Measurements from ENCODE around the gene ADTRP. TPM values are rescaled to one million over a fixed set of nuclear protein-coding genes. Genes with fewer than 3 reads are reported as not detected.

The ADTRP gene
- total RNA-seq, 1 experiment from 2014 or later, result 1.4 TPM

DNA sequence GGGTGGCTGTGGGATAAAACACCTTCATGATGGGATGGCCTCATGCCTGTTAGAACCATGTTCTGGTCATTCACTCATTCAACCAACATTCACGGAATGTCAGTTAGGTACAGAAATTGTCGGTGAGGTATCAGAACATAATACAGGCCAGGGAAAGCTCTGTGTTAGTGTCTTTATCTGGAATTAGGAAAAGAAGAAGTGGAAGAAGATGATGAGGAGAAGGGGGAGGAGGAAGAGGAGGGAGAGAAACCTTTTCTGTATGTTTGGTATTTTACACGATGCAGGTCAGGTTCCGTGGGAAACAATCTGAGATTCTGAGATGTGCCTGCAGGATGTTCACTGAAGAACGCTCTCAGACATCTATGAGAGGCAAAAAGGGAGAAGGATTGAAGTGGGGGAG lies 5.6 kb downstream of the ADTRP start:
- DNase-seq (ENCODE audit: low read depth), result no peak

DNA sequence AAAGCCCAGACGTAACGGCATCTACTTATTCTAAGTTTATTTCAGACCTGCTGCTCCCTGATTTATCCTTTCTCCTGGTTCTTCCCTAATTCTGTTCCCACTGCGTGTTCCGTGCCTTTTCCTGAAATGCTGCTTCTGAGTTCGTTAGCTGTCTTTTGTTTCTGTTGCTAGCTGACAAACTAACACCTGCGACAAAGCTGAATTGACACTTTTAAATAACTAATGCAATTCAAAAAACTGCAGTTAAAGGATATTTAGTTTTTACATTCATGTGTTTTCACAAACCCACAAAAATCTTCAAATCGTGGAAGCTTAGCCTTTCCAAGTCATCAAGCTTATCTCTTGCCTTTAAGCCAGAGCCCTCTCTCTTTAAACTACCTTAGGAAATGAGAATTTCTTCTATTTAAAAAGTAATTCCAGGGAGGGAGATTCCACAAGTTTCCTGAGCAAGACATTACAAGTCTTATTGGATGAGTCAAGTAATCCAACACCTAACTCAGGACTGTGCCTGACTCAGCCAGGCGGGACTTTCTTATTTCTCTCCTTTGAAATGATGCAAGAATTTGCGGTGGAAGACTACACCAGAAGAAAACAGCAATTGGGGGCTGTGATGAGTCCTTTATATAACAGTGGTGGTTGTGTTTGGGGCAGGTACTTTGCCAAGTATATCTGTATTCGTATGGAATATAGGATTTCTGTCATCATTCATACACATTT lies 6.3 kb downstream of the ADTRP start:
- DNase-seq (ENCODE audit: low read depth), result peak; percentile 98

DNA sequence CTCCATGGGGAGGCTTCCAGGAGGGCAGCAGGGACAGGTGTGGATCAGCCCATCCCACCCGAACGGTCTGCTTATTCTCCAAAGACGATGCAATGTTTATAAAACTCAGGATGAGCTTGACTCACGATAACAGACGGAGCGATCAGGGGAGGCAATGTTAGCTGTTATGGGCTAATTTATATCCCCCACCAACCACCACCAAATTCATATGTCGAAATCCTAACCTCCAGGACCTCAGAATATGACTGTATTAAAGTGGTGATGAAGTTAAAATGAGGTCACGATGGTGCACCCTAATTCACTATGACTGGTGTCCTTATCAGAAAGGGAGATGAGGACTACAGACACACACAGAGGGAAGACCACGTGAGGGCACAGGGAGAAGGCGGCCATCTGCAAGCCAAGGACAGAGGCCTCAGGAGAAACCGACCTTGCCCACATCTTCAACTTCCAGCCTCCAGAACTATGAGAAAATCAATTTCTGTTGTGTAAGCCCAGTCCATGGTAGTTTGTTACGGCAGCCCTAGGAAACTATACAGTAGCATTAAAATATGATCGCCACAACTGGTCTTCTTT lies 7.0 kb downstream of the ADTRP start:
- peak; percentile 62 for DNase-seq (ENCODE audit: low read depth)

DNA sequence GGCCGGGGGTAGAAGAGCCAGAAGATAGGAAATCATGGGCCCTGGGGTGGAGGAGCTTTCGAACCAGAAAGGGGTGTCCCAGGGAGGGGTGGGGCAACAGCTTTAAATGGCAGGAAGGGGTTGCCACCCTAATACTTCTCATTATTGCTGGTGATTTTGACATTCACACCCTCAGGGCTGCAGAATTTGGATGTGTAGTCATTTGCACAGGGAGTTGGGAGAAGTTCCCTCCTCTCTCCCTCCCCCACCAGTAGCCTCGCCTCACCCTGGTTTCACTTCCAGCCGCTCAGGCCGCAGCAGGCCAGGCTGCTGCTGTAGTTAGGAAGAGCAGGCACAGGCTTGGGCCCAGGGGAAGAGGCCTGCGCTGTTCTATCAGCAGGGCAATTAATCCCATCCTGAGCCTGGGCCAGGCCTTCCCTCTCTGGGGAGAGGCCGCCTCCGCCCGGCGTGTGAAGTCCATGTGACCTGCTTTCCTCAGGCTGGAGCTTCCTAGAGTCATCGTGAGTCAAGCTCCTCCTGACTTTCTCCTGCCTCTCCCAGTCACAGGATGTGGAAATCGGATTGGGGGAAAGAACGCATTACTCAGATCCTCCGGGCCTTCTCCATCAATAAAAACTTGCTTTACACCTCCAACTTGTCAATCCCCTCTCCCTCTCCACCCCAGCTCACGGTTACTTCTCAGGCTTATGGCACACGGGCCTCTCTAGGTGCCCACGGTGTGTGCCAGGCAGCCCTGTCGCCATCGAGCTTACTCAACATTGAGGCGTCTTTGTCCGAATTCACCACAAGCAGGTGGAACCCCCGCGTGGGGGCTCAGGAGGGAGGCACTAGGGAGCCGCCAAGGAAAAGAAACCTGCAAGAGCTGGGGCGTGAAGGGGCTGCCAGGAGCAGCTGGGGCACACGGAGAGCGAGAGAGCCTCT lies 7.8 kb downstream of the ADTRP start:
- DNase-seq (ENCODE audit: low read depth), result peak; percentile 100

DNA sequence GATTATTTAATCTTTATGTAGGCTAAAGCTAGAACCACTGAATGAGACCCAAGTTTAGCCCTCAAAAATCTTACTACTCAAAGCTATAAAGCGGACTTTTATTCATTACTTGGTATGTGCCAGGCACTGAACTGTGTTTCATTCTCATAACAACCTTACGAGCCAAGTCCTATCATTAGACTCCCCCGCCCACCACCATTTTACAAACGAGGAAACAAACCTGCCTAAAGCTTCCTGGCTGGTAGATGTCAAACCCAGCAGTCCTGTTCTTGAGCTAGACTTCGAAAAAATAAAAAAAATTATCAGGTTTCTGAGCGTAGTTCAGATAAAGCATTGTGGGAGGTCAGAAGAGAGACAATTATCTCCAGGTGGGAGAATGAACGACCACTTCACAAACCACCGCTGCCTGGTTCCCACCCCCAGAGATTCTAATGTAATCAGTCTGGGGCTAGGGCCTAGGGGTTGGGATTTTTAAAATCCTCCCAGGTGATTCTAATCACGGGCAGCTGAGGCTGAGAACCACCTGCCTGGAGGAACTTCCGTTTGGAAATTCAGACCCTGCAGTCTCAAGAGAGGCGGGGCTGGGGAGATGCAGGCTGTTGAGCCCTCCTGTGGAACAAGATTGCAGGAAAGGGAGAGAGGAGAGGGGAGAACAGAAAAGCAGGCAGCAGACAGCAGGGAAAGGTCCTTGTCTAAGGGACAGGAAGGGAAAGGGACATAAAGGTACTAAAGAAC lies 8.6 kb downstream of the ADTRP start:
- DNase-seq (ENCODE audit: low read depth), result no peak

DNA sequence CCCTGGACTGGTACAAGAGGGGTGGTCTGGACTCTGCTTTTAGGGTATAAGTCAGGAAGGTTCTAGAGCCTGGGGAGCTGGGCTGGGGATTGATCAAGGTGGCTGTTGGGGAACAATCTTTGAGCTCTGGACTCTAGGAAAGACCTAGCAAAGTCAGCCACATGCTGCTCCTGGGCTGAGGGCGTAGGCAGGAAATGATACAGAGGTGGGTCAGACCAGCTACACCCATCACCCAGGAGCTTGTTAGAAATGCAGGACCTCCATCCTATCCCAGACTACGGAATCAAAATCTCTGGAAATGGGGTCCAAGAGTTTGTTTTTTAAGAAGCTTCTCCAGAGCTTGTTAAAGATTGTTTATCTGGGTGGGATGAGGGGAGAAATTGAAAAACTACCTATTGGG lies 9.4 kb downstream of the ADTRP start:
- DNase-seq (ENCODE audit: low read depth), result peak; percentile 49

DNA sequence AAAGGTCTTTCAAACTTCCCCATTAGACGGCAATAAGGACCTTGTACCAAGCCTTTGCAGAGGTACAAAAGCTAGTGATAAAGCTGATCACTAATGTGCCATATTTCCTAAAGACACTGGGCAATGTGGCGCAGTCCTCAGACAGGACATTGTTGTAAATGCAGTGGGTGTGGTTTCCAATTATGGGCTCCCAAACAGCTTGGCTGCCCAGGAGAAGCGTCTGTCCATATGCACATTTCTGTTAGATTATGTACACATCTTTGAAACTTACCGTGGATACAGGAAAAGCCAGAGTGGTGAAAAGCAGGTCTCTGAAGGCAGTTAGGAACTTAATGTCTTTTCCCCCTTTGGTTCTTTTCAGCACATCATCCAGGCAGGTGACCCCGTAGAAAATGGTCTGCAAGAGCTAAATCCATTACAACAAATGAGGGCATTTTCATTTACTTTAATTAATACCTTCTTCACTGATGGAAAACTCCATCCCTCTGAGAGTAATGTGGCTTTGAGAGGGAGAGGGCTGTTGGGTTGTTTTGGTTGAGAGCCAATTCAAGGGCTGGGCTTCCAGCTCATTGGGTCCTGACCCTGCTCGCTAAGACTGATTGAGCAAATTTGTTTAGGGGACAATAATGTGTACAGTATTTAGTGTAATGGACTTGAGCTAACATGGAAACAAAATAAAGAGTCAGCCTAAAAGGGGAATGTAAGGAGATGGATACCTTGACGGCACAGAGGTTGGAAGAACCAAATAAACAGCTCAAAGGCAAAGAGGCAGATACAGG lies 10.4 kb downstream of the ADTRP start:
- peak; percentile 31 for DNase-seq (ENCODE audit: low read depth)

DNA sequence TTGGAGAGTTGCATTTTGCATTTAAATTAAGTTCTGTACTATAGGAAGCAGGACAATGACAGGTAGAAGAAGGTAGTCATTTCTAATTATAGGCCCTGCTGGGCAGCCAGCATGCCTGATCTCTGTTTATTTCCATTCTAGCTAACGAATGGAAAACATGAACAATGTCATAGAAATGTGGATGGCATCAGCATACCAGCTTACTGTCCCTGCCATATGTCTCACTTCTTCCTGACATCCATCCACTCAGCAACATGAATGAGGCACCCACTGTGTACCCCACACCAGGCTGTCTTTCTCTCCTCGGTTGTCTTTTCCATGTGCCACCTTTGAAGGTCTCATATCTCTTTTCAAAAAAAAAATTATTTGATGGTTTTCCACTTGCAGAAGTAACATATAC lies 11.1 kb downstream of the ADTRP start:
- peak; percentile 56 for DNase-seq (ENCODE audit: low read depth)

DNA sequence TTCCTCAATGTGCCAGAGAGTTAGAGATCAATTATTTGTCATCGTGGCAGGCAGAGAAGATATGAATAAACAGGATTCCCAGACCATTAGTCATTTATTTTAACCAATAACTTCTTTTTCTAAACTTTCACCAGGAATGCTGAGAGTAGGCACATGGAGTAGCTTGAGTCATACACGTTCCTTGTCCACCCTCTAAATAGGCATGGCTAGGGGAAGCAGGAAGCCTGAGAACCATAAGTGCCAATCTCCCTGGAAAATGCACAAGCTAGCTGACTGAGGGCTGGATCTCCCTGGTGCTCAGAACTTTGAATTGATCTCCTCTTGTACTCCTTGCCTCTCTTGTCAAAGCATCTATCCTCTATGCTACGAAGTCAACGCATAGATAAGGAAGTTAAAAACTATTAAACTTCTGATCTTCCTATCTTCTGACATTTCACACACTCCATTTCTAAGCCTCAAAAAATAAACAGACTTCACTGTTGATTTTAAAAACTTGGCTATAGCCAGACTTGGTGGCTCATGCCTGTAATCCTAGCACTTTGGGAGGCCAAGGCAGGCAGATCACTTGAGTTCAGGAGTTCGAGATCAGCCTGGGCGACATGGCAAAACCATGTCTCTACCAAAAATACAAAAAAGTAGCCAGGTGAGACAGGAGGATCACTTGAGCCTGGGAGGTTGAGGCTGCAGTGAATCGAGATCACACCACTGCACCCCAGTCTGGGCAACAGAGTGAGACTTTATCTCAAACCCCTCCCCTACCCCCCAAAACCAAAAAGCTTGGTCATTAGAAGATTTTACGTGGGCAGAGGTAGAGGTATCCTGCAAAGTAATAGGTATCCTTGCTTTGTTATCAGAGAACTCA lies 11.8 kb downstream of the ADTRP start:
- DNase-seq (ENCODE audit: low read depth), result peak; percentile 100

DNA sequence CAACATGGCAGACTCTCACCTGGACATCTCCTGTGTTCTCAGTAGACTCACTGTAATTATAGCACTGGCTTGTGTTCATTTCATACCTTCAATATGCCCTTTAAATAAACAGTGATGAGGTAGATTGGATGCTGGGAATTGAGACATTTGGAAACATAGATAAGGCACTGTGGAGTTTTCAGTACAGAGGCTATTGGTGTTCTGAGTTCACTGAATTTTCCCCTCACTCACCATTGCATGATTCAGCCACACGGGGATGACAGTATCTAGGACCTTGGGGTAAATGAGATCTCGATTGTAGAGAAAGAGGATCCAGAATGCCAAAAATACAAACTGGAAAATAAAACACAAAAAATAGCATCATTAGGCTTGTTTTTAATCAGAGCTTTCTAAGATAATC lies 12.6 kb downstream of the ADTRP start:
- DNase-seq (ENCODE audit: low read depth), result peak; percentile 49

DNA sequence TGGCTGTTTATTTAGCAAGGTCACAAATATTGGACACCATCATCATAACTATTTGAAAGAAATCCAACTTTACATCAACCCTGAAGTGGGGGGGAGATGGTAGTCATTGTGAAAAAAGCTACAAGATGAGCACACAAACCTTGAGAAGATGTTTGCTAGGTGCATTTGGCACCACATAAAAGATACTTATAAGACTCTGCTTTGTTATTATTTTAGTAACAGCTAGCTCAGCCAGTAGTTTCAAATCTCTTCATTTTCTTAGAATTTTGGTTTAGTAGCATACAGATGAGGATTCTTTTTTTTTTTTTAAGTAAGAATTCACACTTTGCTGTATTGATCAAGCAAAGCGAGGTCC lies 14.4 kb downstream of the ADTRP start:
- DNase-seq (ENCODE audit: low read depth), result no peak

DNA sequence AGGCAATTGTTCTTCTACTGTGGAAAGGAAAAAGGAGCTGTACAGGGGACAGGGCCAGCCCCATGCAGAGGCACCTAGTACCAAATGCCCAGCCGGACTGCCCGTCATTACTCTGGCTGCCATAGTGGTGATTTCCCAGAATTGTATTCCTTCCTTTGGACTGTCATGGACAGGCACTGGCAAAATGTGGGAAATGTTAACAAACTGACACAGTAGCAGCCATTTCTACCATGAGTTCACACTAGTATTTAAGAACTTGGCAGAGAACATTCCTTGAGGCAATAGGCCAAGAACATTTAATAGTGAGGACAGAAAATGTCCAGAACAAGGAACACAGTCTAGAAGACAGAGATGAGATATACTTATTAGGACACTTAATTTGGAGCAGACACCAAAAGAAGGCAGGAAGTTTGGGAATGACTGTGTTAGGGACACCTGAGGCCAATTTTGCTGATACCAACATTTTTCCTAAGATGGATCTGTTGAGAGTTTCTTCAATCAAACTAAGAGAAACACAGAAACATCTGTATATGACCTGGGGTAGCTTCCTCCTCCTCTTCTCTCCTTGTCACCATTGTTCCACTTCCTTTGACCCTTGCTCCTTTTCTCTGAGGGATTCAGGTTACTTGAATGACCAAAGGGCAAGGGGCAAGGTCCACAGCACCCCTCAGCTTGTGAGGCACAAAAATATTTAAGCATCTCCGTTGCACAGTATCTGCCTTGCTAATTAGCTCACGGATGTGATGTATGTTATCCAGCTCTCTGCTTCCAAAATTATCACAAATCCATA lies 14.9 kb downstream of the ADTRP start:
- no peak for DNase-seq (ENCODE audit: low read depth)

DNA sequence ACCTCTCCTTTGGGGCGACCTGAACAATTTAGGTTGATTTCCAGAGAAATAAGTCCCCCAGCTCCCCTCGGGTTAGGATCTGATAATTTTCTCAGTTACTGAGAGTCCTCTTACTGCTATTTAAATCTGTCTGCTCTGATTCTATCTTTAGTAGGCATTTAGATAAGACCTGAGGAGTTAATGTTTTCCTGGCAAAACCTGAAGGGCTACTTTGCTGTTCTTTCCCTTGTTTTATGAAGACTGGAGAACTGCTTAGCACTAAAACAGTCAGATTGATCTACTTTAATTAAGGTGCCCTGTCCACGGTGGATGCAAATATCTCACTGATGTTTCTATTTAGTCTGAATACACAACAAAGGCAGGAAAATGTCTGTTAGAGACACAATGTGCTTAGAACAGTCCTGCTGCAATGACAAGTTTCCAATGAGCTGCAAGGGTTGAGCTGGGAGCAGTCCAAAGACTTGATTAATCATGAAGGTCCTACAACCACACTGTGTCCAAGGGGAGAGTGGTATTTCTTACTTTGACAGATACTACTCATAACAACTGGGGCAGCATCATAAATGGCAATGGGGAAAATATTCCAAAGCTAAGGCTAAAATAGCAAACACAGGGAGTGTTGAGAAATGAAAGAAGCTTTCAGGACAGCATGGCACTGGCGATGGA lies 15.7 kb downstream of the ADTRP start:
- DNase-seq (ENCODE audit: low read depth), result peak; percentile 56

DNA sequence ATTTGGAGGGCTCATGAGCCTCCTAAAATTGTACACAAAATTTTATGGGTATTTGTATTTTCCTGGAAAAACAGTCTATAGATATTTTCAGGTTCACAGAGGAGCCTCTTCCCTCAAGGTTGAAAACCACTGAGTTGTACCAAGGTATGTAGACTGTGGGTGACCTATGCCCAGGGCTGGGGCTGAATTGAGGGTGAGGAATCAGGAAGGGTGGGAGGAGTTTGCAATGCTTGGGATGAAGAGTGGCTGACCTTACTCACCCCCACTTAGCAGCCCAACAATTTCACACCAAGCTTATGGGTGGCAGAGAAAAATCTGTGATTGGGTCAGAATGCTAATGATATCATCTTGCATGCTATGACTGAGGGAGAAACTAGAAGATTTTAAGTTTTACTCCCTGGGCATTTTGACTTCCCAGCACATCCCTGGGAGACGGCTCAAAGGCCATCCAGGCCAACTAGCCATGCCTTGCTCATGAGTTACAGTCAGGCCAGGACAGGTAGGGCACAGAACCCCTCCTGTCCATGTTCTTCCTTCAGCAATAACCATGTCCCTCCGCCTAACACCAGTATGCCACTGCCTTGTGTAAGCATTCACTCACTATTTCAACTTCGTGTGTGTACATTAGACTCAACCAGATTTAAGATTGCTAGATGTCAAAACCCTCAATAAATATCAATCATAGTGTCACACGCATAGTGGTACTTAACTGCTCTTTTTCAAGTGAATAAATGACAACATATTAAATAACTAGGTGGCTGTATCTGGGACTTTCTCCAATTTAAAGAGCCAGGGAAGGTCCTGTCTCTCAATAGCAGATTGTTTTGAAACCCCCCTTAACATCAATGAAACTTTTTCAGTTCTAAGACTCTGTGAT lies 16.6 kb downstream of the ADTRP start:
- peak; percentile 52 for DNase-seq (ENCODE audit: low read depth)

DNA sequence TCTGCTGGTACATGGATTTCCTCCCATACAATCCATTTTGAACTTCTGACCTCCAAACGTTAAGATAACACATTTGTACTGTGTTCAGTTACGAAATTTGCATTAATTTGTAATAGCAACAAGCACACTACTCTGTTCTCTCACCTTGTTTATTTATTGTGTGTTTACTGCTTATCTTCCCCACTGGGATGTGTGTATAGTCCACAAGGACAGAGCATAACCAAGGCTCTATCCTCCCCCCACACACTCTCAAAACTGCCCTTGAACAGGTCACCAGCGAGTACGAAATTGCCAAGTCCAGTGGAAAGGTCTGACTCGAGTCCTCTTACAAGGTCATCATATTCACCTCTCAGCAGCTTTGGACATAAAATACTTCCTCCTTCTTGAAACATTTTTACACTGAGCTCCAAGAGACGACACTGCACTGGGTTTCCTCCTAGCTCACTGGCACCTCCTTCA lies 18.6 kb downstream of the ADTRP start:
- no peak for DNase-seq (ENCODE audit: low read depth)

DNA sequence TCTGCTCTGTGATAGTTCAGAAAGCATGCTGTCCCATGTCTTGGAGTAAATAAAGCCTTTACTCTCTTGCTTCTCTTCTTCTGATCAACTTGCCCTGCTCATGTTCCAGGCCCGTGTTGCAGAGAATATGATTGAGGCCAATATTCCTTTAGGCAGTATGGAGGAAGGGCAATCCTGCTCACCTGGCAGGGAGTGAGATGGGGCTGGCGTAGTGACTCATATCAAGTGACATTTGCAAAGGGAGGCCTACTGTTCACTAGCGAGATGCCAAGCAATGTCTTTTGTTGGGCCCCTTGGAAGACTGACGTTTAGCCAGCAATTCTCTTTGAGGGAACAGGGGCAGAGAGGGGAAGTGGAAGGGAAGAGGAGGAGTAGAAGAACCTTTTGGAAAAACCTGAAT lies 19.7 kb downstream of the ADTRP start:
- no peak for DNase-seq (ENCODE audit: low read depth)

DNA sequence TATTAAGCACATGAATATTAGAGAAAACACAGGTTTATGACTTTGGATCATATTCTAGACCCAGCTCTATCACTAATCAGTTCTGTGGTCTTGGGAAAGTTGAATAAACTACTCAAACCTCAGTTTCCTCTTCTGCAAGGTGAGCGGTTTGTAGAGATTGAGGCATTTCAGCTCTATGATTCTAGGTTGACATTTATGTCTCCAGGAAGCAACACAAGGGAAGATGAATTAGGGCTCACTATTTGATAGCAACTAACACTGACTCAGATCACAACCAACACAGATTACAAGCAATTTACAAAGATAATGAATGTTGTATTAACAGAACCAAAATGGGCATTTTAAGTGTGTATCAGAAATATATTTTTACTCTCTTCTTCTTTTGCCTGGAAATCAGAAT lies 21.9 kb downstream of the ADTRP start:
- DNase-seq (ENCODE audit: low read depth), result no peak

DNA sequence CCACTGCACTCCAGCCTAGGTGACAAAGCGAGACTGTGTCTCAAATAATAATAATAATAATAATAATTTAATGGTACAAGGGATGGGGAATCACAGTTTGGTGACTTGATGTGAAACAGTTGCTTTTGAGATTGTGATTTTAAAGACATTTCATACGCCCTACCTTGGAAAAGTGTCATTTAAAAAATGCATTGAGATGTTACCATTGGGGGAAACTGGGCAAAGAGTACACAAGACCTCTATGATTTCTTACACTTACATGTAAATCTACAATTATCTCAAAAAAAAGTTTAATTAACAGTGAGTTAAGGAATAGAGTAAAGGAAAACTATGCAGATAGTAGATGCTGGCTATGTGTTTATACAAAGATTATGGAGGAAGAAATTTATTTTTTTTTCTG lies 22.3 kb downstream of the ADTRP start:
- DNase-seq (ENCODE audit: low read depth), result no peak
